ENCODE measurements around the gene SNAPC3. TPM values are rescaled to one million over a fixed set of nuclear protein-coding genes. Genes with fewer than 3 reads are reported as not detected.

Gene SNAPC3
- total RNA-seq, 1 experiment from 2014 or later: 33.5 TPM

- TF ChIP-seq, protein P1, sequence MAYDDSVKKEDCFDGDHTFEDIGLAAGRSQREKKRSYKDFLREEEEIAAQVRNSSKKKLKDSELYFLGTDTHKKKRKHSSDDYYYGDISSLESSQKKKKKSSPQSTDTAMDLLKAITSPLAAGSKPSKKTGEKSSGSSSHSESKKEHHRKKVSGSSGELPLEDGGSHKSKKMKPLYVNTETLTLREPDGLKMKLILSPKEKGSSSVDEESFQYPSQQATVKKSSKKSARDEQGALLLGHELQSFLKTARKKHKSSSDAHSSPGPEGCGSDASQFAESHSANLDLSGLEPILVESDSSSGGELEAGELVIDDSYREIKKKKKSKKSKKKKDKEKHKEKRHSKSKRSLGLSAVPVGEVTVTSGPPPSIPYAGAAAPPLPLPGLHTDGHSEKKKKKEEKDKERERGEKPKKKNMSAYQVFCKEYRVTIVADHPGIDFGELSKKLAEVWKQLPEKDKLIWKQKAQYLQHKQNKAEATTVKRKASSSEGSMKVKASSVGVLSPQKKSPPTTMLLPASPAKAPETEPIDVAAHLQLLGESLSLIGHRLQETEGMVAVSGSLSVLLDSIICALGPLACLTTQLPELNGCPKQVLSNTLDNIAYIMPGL (CRISPR knock-in tag; IDR thresholded peaks at IDR 0.05): no peak
- TF ChIP-seq, protein P2, sequence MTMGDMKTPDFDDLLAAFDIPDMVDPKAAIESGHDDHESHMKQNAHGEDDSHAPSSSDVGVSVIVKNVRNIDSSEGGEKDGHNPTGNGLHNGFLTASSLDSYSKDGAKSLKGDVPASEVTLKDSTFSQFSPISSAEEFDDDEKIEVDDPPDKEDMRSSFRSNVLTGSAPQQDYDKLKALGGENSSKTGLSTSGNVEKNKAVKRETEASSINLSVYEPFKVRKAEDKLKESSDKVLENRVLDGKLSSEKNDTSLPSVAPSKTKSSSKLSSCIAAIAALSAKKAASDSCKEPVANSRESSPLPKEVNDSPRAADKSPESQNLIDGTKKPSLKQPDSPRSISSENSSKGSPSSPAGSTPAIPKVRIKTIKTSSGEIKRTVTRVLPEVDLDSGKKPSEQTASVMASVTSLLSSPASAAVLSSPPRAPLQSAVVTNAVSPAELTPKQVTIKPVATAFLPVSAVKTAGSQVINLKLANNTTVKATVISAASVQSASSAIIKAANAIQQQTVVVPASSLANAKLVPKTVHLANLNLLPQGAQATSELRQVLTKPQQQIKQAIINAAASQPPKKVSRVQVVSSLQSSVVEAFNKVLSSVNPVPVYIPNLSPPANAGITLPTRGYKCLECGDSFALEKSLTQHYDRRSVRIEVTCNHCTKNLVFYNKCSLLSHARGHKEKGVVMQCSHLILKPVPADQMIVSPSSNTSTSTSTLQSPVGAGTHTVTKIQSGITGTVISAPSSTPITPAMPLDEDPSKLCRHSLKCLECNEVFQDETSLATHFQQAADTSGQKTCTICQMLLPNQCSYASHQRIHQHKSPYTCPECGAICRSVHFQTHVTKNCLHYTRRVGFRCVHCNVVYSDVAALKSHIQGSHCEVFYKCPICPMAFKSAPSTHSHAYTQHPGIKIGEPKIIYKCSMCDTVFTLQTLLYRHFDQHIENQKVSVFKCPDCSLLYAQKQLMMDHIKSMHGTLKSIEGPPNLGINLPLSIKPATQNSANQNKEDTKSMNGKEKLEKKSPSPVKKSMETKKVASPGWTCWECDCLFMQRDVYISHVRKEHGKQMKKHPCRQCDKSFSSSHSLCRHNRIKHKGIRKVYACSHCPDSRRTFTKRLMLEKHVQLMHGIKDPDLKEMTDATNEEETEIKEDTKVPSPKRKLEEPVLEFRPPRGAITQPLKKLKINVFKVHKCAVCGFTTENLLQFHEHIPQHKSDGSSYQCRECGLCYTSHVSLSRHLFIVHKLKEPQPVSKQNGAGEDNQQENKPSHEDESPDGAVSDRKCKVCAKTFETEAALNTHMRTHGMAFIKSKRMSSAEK (CRISPR knock-in tag; IDR thresholded peaks at IDR 0.05; ENCODE audit: borderline replicate concordance): no peak
- Mint-ChIP-seq H3K27me3 (ENCODE audit: low read depth) (no peaks in the 10 kb centered on the region; the same call in 1 of the 2 replicates), H3K27ac (no peak overlapping the region), H3K4me3 (no peak overlapping the region), H3K4me1 (no peaks in the 10 kb centered on the region), H3K36me3 (peaks cover 8% of the 10 kb centered on the region), H3K9me3 (peaks cover 25% of the 10 kb centered on the region)
- DNase-seq (ENCODE audit: low spot score): no peak
- ChIA-PET POLR2A (no interaction called here), CTCF (interaction anchor here (0.6 to 1.1 kb wide), 2 partner anchors 8 to 188 kb away, joined by 3 to 4 read pairs; no protein-coding TSS in a partner anchor)
- ATAC-seq: no peak
Measured at GRCh38 chr9:15400281-15400941, 22.3 kb upstream of the SNAPC3 start.

GRCh38 chr9:15401266-15401665 is 21.4 kb upstream of the SNAPC3 start:
- CTCF ChIA-PET: interaction anchor here (1.1 kb wide), 1 partner anchor 9 kb away, joined by 3 read pairs; no protein-coding TSS in a partner anchor
- no peak for ATAC-seq
- H3K27ac Mint-ChIP-seq: no peak overlapping the region
- peaks cover 27% of the 10 kb centered on the region for H3K9me3 Mint-ChIP-seq
- POLR2A ChIA-PET: no interaction called here
- no peak for DNase-seq (ENCODE audit: low spot score)
- H3K36me3 Mint-ChIP-seq: peaks cover 10% of the 10 kb centered on the region
- no peaks in the 10 kb centered on the region; the same call in 1 of the 2 replicates for H3K27me3 Mint-ChIP-seq (ENCODE audit: low read depth)
- H3K4me1 Mint-ChIP-seq: no peaks in the 10 kb centered on the region
- no peak overlapping the region for H3K4me3 Mint-ChIP-seq
- TF ChIP-seq FOXP4 (CRISPR knock-in tag; IDR thresholded peaks at IDR 0.05) (no peak), ATF2 (CRISPR knock-in tag; IDR thresholded peaks at IDR 0.05; ENCODE audit: borderline replicate concordance, low read depth) (no peak), JUN (CRISPR knock-in tag; IDR thresholded peaks at IDR 0.05) (no peak), ZNF281 (CRISPR knock-in tag; IDR thresholded peaks at IDR 0.05) (no peak), NFE2L1 (CRISPR knock-in tag; IDR thresholded peaks at IDR 0.05) (no peak), CDX4 (CRISPR knock-in tag; IDR thresholded peaks at IDR 0.05; ENCODE audit: borderline replicate concordance) (no peak), PRRX2 (CRISPR knock-in tag; IDR thresholded peaks at IDR 0.05) (no peak), GTF2I (CRISPR knock-in tag; conservative IDR thresholded peaks at IDR 0.05) (no peak), MXD4 (CRISPR knock-in tag; IDR thresholded peaks at IDR 0.05; ENCODE audit: borderline replicate concordance) (no peak)
- TF ChIP-seq, protein P3, sequence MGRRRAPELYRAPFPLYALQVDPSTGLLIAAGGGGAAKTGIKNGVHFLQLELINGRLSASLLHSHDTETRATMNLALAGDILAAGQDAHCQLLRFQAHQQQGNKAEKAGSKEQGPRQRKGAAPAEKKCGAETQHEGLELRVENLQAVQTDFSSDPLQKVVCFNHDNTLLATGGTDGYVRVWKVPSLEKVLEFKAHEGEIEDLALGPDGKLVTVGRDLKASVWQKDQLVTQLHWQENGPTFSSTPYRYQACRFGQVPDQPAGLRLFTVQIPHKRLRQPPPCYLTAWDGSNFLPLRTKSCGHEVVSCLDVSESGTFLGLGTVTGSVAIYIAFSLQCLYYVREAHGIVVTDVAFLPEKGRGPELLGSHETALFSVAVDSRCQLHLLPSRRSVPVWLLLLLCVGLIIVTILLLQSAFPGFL (CRISPR knock-in tag; IDR thresholded peaks at IDR 0.05; ENCODE audit: borderline replicate concordance): no peak
- TF ChIP-seq, protein P1 (CRISPR knock-in tag; IDR thresholded peaks at IDR 0.05): no peak
